Measurements from ENCODE around the gene DOK5. TPM values are rescaled to one million over a fixed set of nuclear protein-coding genes. Genes with fewer than 3 reads are reported as not detected.

DOK5 gene
- total RNA-seq, 2 experiments from 2014 or later: not detected

GRCh38 chr20:54608039-54608745 is 132.8 kb downstream of the DOK5 start:
- CTCF ChIA-PET: interaction anchor here (1.0 kb wide), 1 partner anchor 11 kb away, joined by 3 read pairs; no protein-coding TSS in a partner anchor
- Mint-ChIP-seq H3K27ac (no peak overlapping the region), H3K4me1 (ENCODE audit: low read depth) (no peaks in the 10 kb centered on the region), H3K27me3 (no peaks in the 10 kb centered on the region), H3K9me3 (no peaks in the 10 kb centered on the region), H3K36me3 (ENCODE audit: low read depth) (no peaks in the 10 kb centered on the region), H3K4me3 (no peak overlapping the region)
- TF ChIP-seq CTCF (IDR thresholded peaks at IDR 0.05): no peak
- ATAC-seq (ENCODE audit: poor library complexity) (no peak), DNase-seq (peak in 1 of 14 experiments; percentile 0)
- Histone ChIP-seq H3K36me3 (ENCODE audit: insufficient read depth, low read length) (no peaks in the 10 kb centered on the region), H3K9me3 (ENCODE audit: control insufficient read depth in 1 of 2, insufficient read depth in 1 of 2, low read length in 2 of 2) (no peaks in the 10 kb centered on the region), H3K4me1 (ENCODE audit: insufficient read depth, low read length) (no peaks in the 10 kb centered on the region), H3K27me3 (ENCODE audit: control insufficient read depth in 1 of 2, insufficient read depth in 2 of 2, low read length in 2 of 2) (no peaks in the 10 kb centered on the region), H3K4me3 (ENCODE audit: low read length) (no peak overlapping the region), H3K27ac (ENCODE audit: low read depth in 1 of 2, low read length in 2 of 2) (no peak overlapping the region)
- intact Hi-C loops (cut with DNase I, micrococcal nuclease): no loop called here
- POLR2A ChIA-PET: no interaction called here

GRCh38 chr20:54608943-54609342 is 133.6 kb downstream of the DOK5 start:
- Histone ChIP-seq H3K4me1 (ENCODE audit: insufficient read depth, low read length) (no peaks in the 10 kb centered on the region), H3K4me3 (ENCODE audit: low read length) (no peak overlapping the region), H3K27me3 (ENCODE audit: control insufficient read depth in 1 of 2, insufficient read depth in 2 of 2, low read length in 2 of 2) (no peaks in the 10 kb centered on the region), H3K9me3 (ENCODE audit: control insufficient read depth in 1 of 2, insufficient read depth in 1 of 2, low read length in 2 of 2) (no peaks in the 10 kb centered on the region), H3K27ac (ENCODE audit: low read depth in 1 of 2, low read length in 2 of 2) (no peak overlapping the region), H3K36me3 (ENCODE audit: insufficient read depth, low read length) (no peaks in the 10 kb centered on the region)
- ChIA-PET POLR2A (no interaction called here), CTCF (no interaction called here)
- ATAC-seq (ENCODE audit: poor library complexity): no peak
- Mint-ChIP-seq H3K4me3 (no peak overlapping the region), H3K27me3 (no peaks in the 10 kb centered on the region), H3K36me3 (ENCODE audit: low read depth) (no peaks in the 10 kb centered on the region), H3K27ac (no peak overlapping the region), H3K9me3 (no peaks in the 10 kb centered on the region), H3K4me1 (ENCODE audit: low read depth) (no peaks in the 10 kb centered on the region)
- TF ChIP-seq CTCF (IDR thresholded peaks at IDR 0.05): no peak
- intact Hi-C loops (cut with DNase I, micrococcal nuclease): no loop called here
- no peak for DNase-seq

- ChIA-PET CTCF (no interaction called here), POLR2A (no interaction called here)
- peaks cover 0 to 3% of the 10 kb centered on the region in 2 experiments for H3K9me3 ChIP-seq (ENCODE audit: control insufficient read depth in 1 of 2, insufficient read depth in 1 of 2, low read length in 2 of 2)
- intact Hi-C loops (cut with DNase I, micrococcal nuclease): no loop called here
- ATAC-seq (ENCODE audit: poor library complexity) (no peak), DNase-seq (no peak)
- no peak overlapping the region for H3K27ac ChIP-seq (ENCODE audit: low read depth in 1 of 2, low read length in 2 of 2)
- no peak overlapping the region for H3K4me3 Mint-ChIP-seq
- no peak overlapping the region for H3K4me3 ChIP-seq (ENCODE audit: low read length)
- no peaks in the 10 kb centered on the region for H3K27me3 Mint-ChIP-seq
- no peak overlapping the region for H3K27ac Mint-ChIP-seq
- H3K4me1 Mint-ChIP-seq (ENCODE audit: low read depth): no peaks in the 10 kb centered on the region
- no peaks in the 10 kb centered on the region for H3K27me3 ChIP-seq (ENCODE audit: control insufficient read depth in 1 of 2, insufficient read depth in 2 of 2, low read length in 2 of 2)
- H3K4me1 ChIP-seq (ENCODE audit: insufficient read depth, low read length): no peaks in the 10 kb centered on the region
- H3K9me3 Mint-ChIP-seq: no peaks in the 10 kb centered on the region
- no peak for TF ChIP-seq CTCF (IDR thresholded peaks at IDR 0.05)
- H3K36me3 ChIP-seq (ENCODE audit: insufficient read depth, low read length): no peaks in the 10 kb centered on the region
- no peaks in the 10 kb centered on the region for H3K36me3 Mint-ChIP-seq (ENCODE audit: low read depth)
Observed at GRCh38 chr20:54611708-54612412, 136.5 kb downstream of the DOK5 start.
